SIG-M5 treated with dmso at 0.1 percent for 504 hours (cell line): ENCODE data around the gene MGAT4A.
A peak's percentile ranks its signal among the peaks of the same experiment; 100 is the strongest.
"Not testable (repeated sequence)": the region's sequence is repeated elsewhere in the genome, so short reads cannot be mapped to it uniquely, and the experiment has no call there.

Experiments used
- DNase-seq: peaks from one replicate; lab custom pipeline; 2025; ENCODE audit not compliant: unreplicated experiment; lab: John Stamatoyannopoulos, UW

MGAT4A gene

GRCh38 chr2:98759827-98760625 lies 29.1 kb upstream of the MGAT4A start:
- DNase-seq = peak; percentile 78

GRCh38 chr2:98759338-98759737 lies 28.4 kb upstream of the MGAT4A start:
- peak; percentile 62 for DNase-seq

- peak; percentile 99 for DNase-seq
Observed at GRCh38 chr2:98757904-98758421, 27.0 kb upstream of the MGAT4A start.

GRCh38 chr2:98753801-98754200 lies 22.9 kb upstream of the MGAT4A start:
- DNase-seq = no peak

- DNase-seq = not testable (repeated sequence)
Observed at GRCh38 chr2:98752711-98753110, 21.8 kb upstream of the MGAT4A start.

GRCh38 chr2:98751748-98752147 lies 20.8 kb upstream of the MGAT4A start:
- DNase-seq = no peak

GRCh38 chr2:98750593-98751282 lies 19.8 kb upstream of the MGAT4A start:
- DNase-seq = no peak

- peak; percentile 93 for DNase-seq
Observed at GRCh38 chr2:98749066-98749450, 18.1 kb upstream of the MGAT4A start.

- no peak for DNase-seq
Observed at GRCh38 chr2:98748292-98749065, 17.5 kb upstream of the MGAT4A start.

GRCh38 chr2:98747888-98748287 lies 17.0 kb upstream of the MGAT4A start:
- no peak for DNase-seq

GRCh38 chr2:98746426-98746825 lies 15.5 kb upstream of the MGAT4A start:
- no peak for DNase-seq

GRCh38 chr2:98744595-98744994 lies 13.7 kb upstream of the MGAT4A start:
- DNase-seq = no peak

GRCh38 chr2:98743835-98744234 lies 12.9 kb upstream of the MGAT4A start:
- DNase-seq = no peak

- DNase-seq = no peak
Observed at GRCh38 chr2:98739020-98739419, 8.1 kb upstream of the MGAT4A start.

GRCh38 chr2:98738304-98738703 lies 7.4 kb upstream of the MGAT4A start:
- no peak for DNase-seq

- no peak for DNase-seq
Observed at GRCh38 chr2:98737848-98738247, 6.9 kb upstream of the MGAT4A start.

GRCh38 chr2:98736464-98736889 lies 5.5 kb upstream of the MGAT4A start:
- DNase-seq = no peak

- DNase-seq = no peak
Observed at GRCh38 chr2:98734823-98735260, 3.9 kb upstream of the MGAT4A start.

- DNase-seq = peak; percentile 21
Observed at GRCh38 chr2:98734162-98734561, 3.2 kb upstream of the MGAT4A start.

- no peak for DNase-seq
Observed at GRCh38 chr2:98732430-98733051, 1.6 kb upstream of the MGAT4A start.

GRCh38 chr2:98731894-98732349 lies 990 bp upstream of the MGAT4A start:
- peak; percentile 43 for DNase-seq
